SIG-M5 treated with dmso at 0.1 percent for 504 hours (cell line): Measurements from ENCODE around the gene TPRKB.
"Not testable (repeated sequence)": the region's sequence is repeated elsewhere in the genome, so short reads cannot be mapped to it uniquely, and the experiment has no call there.

Experiments used
- DNase-seq: peaks from one replicate; lab custom pipeline; 2025; ENCODE audit not compliant: unreplicated experiment; lab: John Stamatoyannopoulos, UW

The TPRKB gene

GRCh38 chr2:73736855-73737779 is at the start of gene TPRKB:
TPRKB (minus strand) TSS chr2:73737345; CDS start chr2:73734569, 2,776 bp downstream.
- DNase-seq = peak; percentile 99

- not testable (repeated sequence) for DNase-seq
Observed at GRCh38 chr2:73783883-73784282, 46.7 kb upstream of the TPRKB start, which contains the start of gene C2orf78. C2orf78 (plus strand) TSS chr2:73784183; CDS start chr2:73784310, 127 bp downstream.

GRCh38 chr2:73783402-73783801 is 46.3 kb upstream of the TPRKB start:
- DNase-seq = not testable (repeated sequence)

GRCh38 chr2:73780237-73780582 is 43.1 kb upstream of the TPRKB start:
- no peak for DNase-seq

GRCh38 chr2:73779467-73780236 is 42.5 kb upstream of the TPRKB start, which contains the start of gene DUSP11:
DUSP11 (minus strand) TSS chr2:73780103; CDS start chr2:73779974, 129 bp downstream.
- peak; percentile 94 for DNase-seq

GRCh38 chr2:73778867-73779466 is 41.8 kb upstream of the TPRKB start:
- not testable (repeated sequence) for DNase-seq

- no peak for DNase-seq
Observed at GRCh38 chr2:73776869-73777519, 39.8 kb upstream of the TPRKB start.

- no peak for DNase-seq
Observed at GRCh38 chr2:73776381-73776780, 39.2 kb upstream of the TPRKB start.

- DNase-seq = no peak
Observed at GRCh38 chr2:73772819-73773218, 35.7 kb upstream of the TPRKB start.

GRCh38 chr2:73770725-73771124 is 33.6 kb upstream of the TPRKB start:
- no peak for DNase-seq

- no peak for DNase-seq
Observed at GRCh38 chr2:73766994-73767393, 29.8 kb upstream of the TPRKB start.

GRCh38 chr2:73766349-73766748 is 29.2 kb upstream of the TPRKB start:
- DNase-seq = no peak

GRCh38 chr2:73764945-73765344 is 27.8 kb upstream of the TPRKB start:
- no peak for DNase-seq

GRCh38 chr2:73762571-73762970 is 25.4 kb upstream of the TPRKB start:
- no peak for DNase-seq

GRCh38 chr2:73759904-73760303 is 22.8 kb upstream of the TPRKB start:
- DNase-seq = no peak

GRCh38 chr2:73759285-73759764 is 22.2 kb upstream of the TPRKB start:
- no peak for DNase-seq

- DNase-seq = not testable (repeated sequence)
Observed at GRCh38 chr2:73754332-73754731, 17.2 kb upstream of the TPRKB start.

- no peak for DNase-seq
Observed at GRCh38 chr2:73749314-73749713, 12.2 kb upstream of the TPRKB start.

- DNase-seq = no peak
Observed at GRCh38 chr2:73746877-73747208, 9.7 kb upstream of the TPRKB start.

- DNase-seq = no peak
Observed at GRCh38 chr2:73746015-73746876, 9.1 kb upstream of the TPRKB start.
